NCI-H524 treated with DMSO at 0.1 percent for 48 hours (cell line): ENCODE data around the gene MAD1L1.

Experiments used
- DNase-seq: peaks from one replicate; lab custom pipeline; 2025; lab: John Stamatoyannopoulos, UW

The MAD1L1 gene

GRCh38 chr7:2156756-2157472 lies 75.8 kb downstream of the MAD1L1 start:
- DNase-seq: no peak

GRCh38 chr7:2154831-2155230 lies 77.9 kb downstream of the MAD1L1 start:
- DNase-seq: no peak

- no peak for DNase-seq
Measured at GRCh38 chr7:2154121-2154520, 78.6 kb downstream of the MAD1L1 start.

GRCh38 chr7:2152646-2153045 lies 80.1 kb downstream of the MAD1L1 start:
- no peak for DNase-seq

- DNase-seq: no peak
Measured at GRCh38 chr7:2151801-2152612, 80.7 kb downstream of the MAD1L1 start.

GRCh38 chr7:2151237-2151636 lies 81.5 kb downstream of the MAD1L1 start:
- no peak for DNase-seq

- no peak for DNase-seq
Measured at GRCh38 chr7:2150445-2150815, 82.3 kb downstream of the MAD1L1 start.

GRCh38 chr7:2149672-2150444 lies 82.9 kb downstream of the MAD1L1 start:
- no peak for DNase-seq

- DNase-seq: no peak
Measured at GRCh38 chr7:2148814-2149213, 83.9 kb downstream of the MAD1L1 start.

GRCh38 chr7:2148189-2148588 lies 84.6 kb downstream of the MAD1L1 start:
- DNase-seq: no peak

- DNase-seq: no peak
Measured at GRCh38 chr7:2146676-2147472, 85.9 kb downstream of the MAD1L1 start.

- DNase-seq: no peak
Measured at GRCh38 chr7:2145835-2146580, 86.7 kb downstream of the MAD1L1 start.

- no peak for DNase-seq
Measured at GRCh38 chr7:2144926-2145325, 87.8 kb downstream of the MAD1L1 start.

GRCh38 chr7:2143981-2144595 lies 88.7 kb downstream of the MAD1L1 start:
- peak; percentile 59 for DNase-seq

- peak; percentile 33 for DNase-seq
Measured at GRCh38 chr7:2143450-2143849, 89.3 kb downstream of the MAD1L1 start.

- no peak for DNase-seq
Measured at GRCh38 chr7:2142386-2142785, 90.4 kb downstream of the MAD1L1 start.

- no peak for DNase-seq
Measured at GRCh38 chr7:2141651-2142050, 91.1 kb downstream of the MAD1L1 start.

GRCh38 chr7:2141021-2141410 lies 91.7 kb downstream of the MAD1L1 start:
- DNase-seq: no peak

- no peak for DNase-seq
Measured at GRCh38 chr7:2140216-2141020, 92.3 kb downstream of the MAD1L1 start.
